GM12878 (cell line): ENCODE measurements around the gene CNST. TPM values are rescaled to one million over a fixed set of nuclear protein-coding genes. Genes with fewer than 3 reads are reported as not detected.

Source experiments
- E2F8 ChIP-seq: fragments of 450-650 bp; IDR thresholded peaks from 2 replicates; pipeline ENCODE4 v1.6.1; 2018; ENCODE audit warnings: mild to moderate bottlenecking, low read depth, moderate library complexity; ENCODE audit not compliant: partially characterized antibody
- EGR1 ChIP-seq, 2 experiments: IDR thresholded peaks; 1 replicate in 1 of 2; 2 replicates in 1 of 2; pipeline ENCODE4 v1.6.1; 2011 to 2012; ENCODE audit warnings: low read depth in 2 of 2, low read length in 2 of 2, borderline replicate concordance in 1 of 2, mild to moderate bottlenecking in 1 of 2, moderate library complexity in 1 of 2
- IKZF1 ChIP-seq: fragments of 450-650 bp; conservative IDR thresholded peaks from 2 replicates; pipeline ENCODE4 v1.6.1; 2017; ENCODE audit warnings: antibody characterized with exemption, mild to moderate bottlenecking
- KDM1A ChIP-seq: fragments of 200-600 bp; sonication (generic); IDR thresholded peaks from 2 replicates; pipeline ENCODE4 v1.6.1; 2016; ENCODE audit warnings: borderline replicate concordance
- MLLT1 ChIP-seq: fragments of 450-650 bp; IDR thresholded peaks from 2 replicates; pipeline ENCODE4 v1.6.1; 2016; ENCODE audit warnings: mild to moderate bottlenecking
- MYB ChIP-seq: fragments of 150-350 bp; IDR thresholded peaks from 2 replicates; pipeline ENCODE4 v1.6.1; 2014; ENCODE audit warnings: mild to moderate bottlenecking, low read depth, low read length, borderline replicate concordance
- POLR2AphosphoS2 ChIP-seq: IDR thresholded peaks from 2 replicates; pipeline ENCODE4 v1.6.1; 2011; ENCODE audit warnings: low read depth, mild to moderate bottlenecking, low read length, improper control_type of control experiment, moderate library complexity
- RAD51 ChIP-seq: fragments of 450-650 bp; IDR thresholded peaks from 2 replicates; pipeline ENCODE4 v1.6.1; 2016; ENCODE audit warnings: moderate library complexity, mild to moderate bottlenecking, inconsistent platforms
- RELA ChIP-seq: fragments of 450-650 bp; IDR thresholded peaks from 2 replicates; pipeline ENCODE4 v1.8.0; 2014; ENCODE audit warnings: borderline replicate concordance; ENCODE audit not compliant: partially characterized antibody
- REST ChIP-seq: IDR thresholded peaks from 2 replicates; pipeline ENCODE4 v1.6.1; 2012; ENCODE audit warnings: mild to moderate bottlenecking, low read depth, low read length
- WRNIP1 ChIP-seq: IDR thresholded peaks from 2 replicates; pipeline ENCODE4 v1.6.1; 2011; ENCODE audit warnings: low read depth, low read length, improper control_type of control experiment, borderline replicate concordance
- ZNF207 ChIP-seq: fragments of 450-650 bp; IDR thresholded peaks from 2 replicates; pipeline ENCODE4 v1.6.1; 2014; ENCODE audit warnings: antibody characterized with exemption, mild to moderate bottlenecking, borderline replicate concordance
- ZNF274 ChIP-seq: IDR thresholded peaks from one replicate; pipeline ENCODE4 v1.8.0; 2011; ENCODE audit not compliant: insufficient read length, insufficient read depth
- polyA plus RNA-seq, 11 experiments: library from polyadenylated mRNA; depleted of rRNA in 4 of 11; unstranded in 6 of 11; stranded (reverse) in 5 of 11; fragments of >200 nt; fragmentation: Nextera tagmentation in 4 of 11; fragmentation: Illumina TruSeq in 1 of 11; extraction: Ambion mirVana in 4 of 11; extraction: Trizol in 1 of 11; gene quantifications; 1 replicate in 1 of 11; 2 replicates in 10 of 11; pipeline versions ENCODE4 v1.2.1 to v1.2.3, GENCODE V29; 2011 to 2016; ENCODE audit warnings: inconsistent platforms in 2 of 11, missing spikeins in 2 of 11, low read depth in 1 of 11
- total RNA-seq, 4 experiments: library from RNA; depleted of rRNA in 3 of 4; stranded (reverse); fragments of >200 nt in 3 of 4; fragmentation: Illumina TruSeq in 1 of 4; extraction: Trizol in 1 of 4; gene quantifications; 2 replicates each; pipeline versions ENCODE4 v1.2.1 to v1.2.3, GENCODE V29; 2013 to 2021

Gene CNST
- total and polyA plus RNA-seq, 10 of the 15 experiments (the other 5 are each of a cell fraction or from before 2014, with no cell fraction given): 4.8 to 16.2 (median 12.3) TPM

- TF ChIP-seq MLLT1: no peak
- no peak for TF ChIP-seq RAD51
- no peak for TF ChIP-seq EGR1 (IDR thresholded peaks at IDR 0.05; ENCODE audit: borderline replicate concordance in 1 of 2, low read depth in 2 of 2, low read length in 2 of 2)
- no peak for TF ChIP-seq KDM1A
- no peak for TF ChIP-seq REST
- no peak for TF ChIP-seq E2F8
- no peak for TF ChIP-seq POLR2AphosphoS2
- no peak for TF ChIP-seq IKZF1
- no peak for TF ChIP-seq RELA
- TF ChIP-seq ZNF207: no peak
- TF ChIP-seq WRNIP1: no peak
- TF ChIP-seq ZNF274: no peak
- no peak for TF ChIP-seq MYB
These were observed 37.1 kb upstream of the CNST start (continued) for GRCh38 chr1:246528933-246529731.
